ENCODE results near the gene MICALL1.

- no peak for TF ChIP-seq REST (IDR thresholded peaks at IDR 0.05; ENCODE audit: low read depth)
- no peak for TF ChIP-seq EP300 (IDR thresholded peaks at IDR 0.05; ENCODE audit: borderline replicate concordance)
- TF ChIP-seq RAD21 (IDR thresholded peaks at IDR 0.05; ENCODE audit: low read depth): no peak
- no peak for TF ChIP-seq TCF12 (IDR thresholded peaks at IDR 0.05; ENCODE audit: low read depth)
- TF ChIP-seq TAF1 (IDR thresholded peaks at IDR 0.05; ENCODE audit: low read depth): no peak
- TF ChIP-seq CEBPB (IDR thresholded peaks at IDR 0.05): no peak
- TF ChIP-seq CREB1 (IDR thresholded peaks at IDR 0.05; ENCODE audit: low read depth): no peak
- no peak for TF ChIP-seq TEAD4 (IDR thresholded peaks at IDR 0.05)
Measured at GRCh38 chr22:37891926-37892325, 14.2 kb upstream of the MICALL1 start.
